Lower lobe of right lung (tissue), 2 donors: ENCODE data around the gene CORIN. TPM values are rescaled to one million over a fixed set of nuclear protein-coding genes. Genes with fewer than 3 reads are reported as not detected.

ENCODE experiments used
- ATAC-seq, 2 donors: fragments of 200-7000 bp; cut with Tn5 transposase; one replicate each; pipeline ENCODE4 v1.9.1; 2020 to 2022; ENCODE audit warnings: mild to moderate bottlenecking in 2 of 2, moderate library complexity in 2 of 2
- DNase-seq: peaks from one replicate; pipeline ENCODE4 v3.0.0-alpha.2; 2020
- H3K27ac ChIP-seq: fragments of 200-600 bp; one replicate; pipeline ENCODE4 v1.8.0; 2022
- H3K27me3 ChIP-seq: fragments of 200-600 bp; one replicate; pipeline ENCODE4 v1.8.0; 2022; ENCODE audit warnings: low read depth
- H3K36me3 ChIP-seq: fragments of 200-600 bp; one replicate; pipeline ENCODE4 v1.8.0; 2022; ENCODE audit warnings: mild to moderate bottlenecking
- H3K4me1 ChIP-seq: fragments of 200-600 bp; one replicate; pipeline ENCODE4 v1.8.0; 2022
- H3K4me3 ChIP-seq: fragments of 200-600 bp; one replicate; pipeline ENCODE4 v1.8.0; 2022; ENCODE audit warnings: mild to moderate bottlenecking
- H3K9me3 ChIP-seq: fragments of 200-600 bp; one replicate; pipeline ENCODE4 v1.8.0; 2022
- CTCF ChIP-seq: fragments of 200-600 bp; IDR thresholded peaks from one replicate; pipeline ENCODE4 v1.8.0; 2022; ENCODE audit warnings: antibody characterized with exemption, mild to moderate bottlenecking
- intact Hi-C: fragments of 100-400 bp; cut with DNase I; formaldehyde crosslinking; loops from one replicate; pipeline ENCODE4 v1.11.0; 2022
- total RNA-seq: library from RNA; stranded (reverse); fragmentation: NEBNext Ultra II Directional; extraction: Animal tissue kit (Norgen Biotek cat#: 25700); gene quantifications from one replicate; pipeline ENCODE4 v1.2.1, GENCODE V29; 2021
- donor health status: DM: no; HTN: yes; CAD: no; lungs with severe emphysema.

CORIN gene
- total RNA-seq, 1 donor from 2014 or later = 3.9 TPM

- no peak for ATAC-seq
- H3K4me3 ChIP-seq = no peak overlapping the region
- H3K4me1 ChIP-seq = no peaks in the 10 kb centered on the region
- no peaks in the 10 kb centered on the region for H3K36me3 ChIP-seq
- no peak for TF ChIP-seq CTCF
- no peak for DNase-seq
- no peak overlapping the region for H3K27ac ChIP-seq
- intact Hi-C loops = no loop called here
- H3K9me3 ChIP-seq = no peaks in the 10 kb centered on the region
- no peaks in the 10 kb centered on the region for H3K27me3 ChIP-seq
Measured at GRCh38 chr4:47631161-47631560, 206.7 kb downstream of the CORIN start.

- no peak for DNase-seq
- no peaks in the 10 kb centered on the region for H3K4me1 ChIP-seq
- no peaks in the 10 kb centered on the region for H3K27me3 ChIP-seq
- no peak overlapping the region for H3K4me3 ChIP-seq
- no peaks in the 10 kb centered on the region for H3K9me3 ChIP-seq
- ATAC-seq = no peak
- H3K36me3 ChIP-seq = no peaks in the 10 kb centered on the region
- H3K27ac ChIP-seq = no peak overlapping the region
- intact Hi-C loops = no loop called here
- no peak for TF ChIP-seq CTCF
Measured at GRCh38 chr4:47624031-47624441, 213.8 kb downstream of the CORIN start.

GRCh38 chr4:47621181-47621580 is 216.7 kb downstream of the CORIN start:
- Histone ChIP-seq H3K4me3 (no peak overlapping the region), H3K4me1 (no peaks in the 10 kb centered on the region), H3K36me3 (no peaks in the 10 kb centered on the region), H3K27me3 (no peaks in the 10 kb centered on the region), H3K27ac (no peak overlapping the region), H3K9me3 (no peaks in the 10 kb centered on the region)
- no peak for ATAC-seq
- intact Hi-C loops = no loop called here
- no peak for DNase-seq
- no peak for TF ChIP-seq CTCF

GRCh38 chr4:47619691-47620090 is 218.2 kb downstream of the CORIN start:
- Histone ChIP-seq H3K36me3 (no peaks in the 10 kb centered on the region), H3K27ac (no peak overlapping the region), H3K4me3 (no peak overlapping the region), H3K27me3 (no peaks in the 10 kb centered on the region), H3K4me1 (no peaks in the 10 kb centered on the region), H3K9me3 (no peaks in the 10 kb centered on the region)
- no peak for DNase-seq
- no peak for ATAC-seq
- intact Hi-C loops = no loop called here
- no peak for TF ChIP-seq CTCF

GRCh38 chr4:47617607-47618006 is 220.3 kb downstream of the CORIN start:
- DNase-seq (no peak), ATAC-seq (no peak)
- Histone ChIP-seq H3K36me3 (no peaks in the 10 kb centered on the region), H3K27me3 (no peaks in the 10 kb centered on the region), H3K27ac (no peak overlapping the region), H3K4me1 (no peaks in the 10 kb centered on the region), H3K4me3 (no peak overlapping the region), H3K9me3 (no peaks in the 10 kb centered on the region)
- TF ChIP-seq CTCF = no peak
- intact Hi-C loops = no loop called here

- H3K36me3 ChIP-seq = no peaks in the 10 kb centered on the region
- H3K4me1 ChIP-seq = no peaks in the 10 kb centered on the region
- no peaks in the 10 kb centered on the region for H3K27me3 ChIP-seq
- no peaks in the 10 kb centered on the region for H3K9me3 ChIP-seq
- H3K4me3 ChIP-seq = no peak overlapping the region
- intact Hi-C loops = no loop called here
- ATAC-seq (no peak), DNase-seq (no peak)
- no peak for TF ChIP-seq CTCF
- no peak overlapping the region for H3K27ac ChIP-seq
Measured at GRCh38 chr4:47615385-47615784, 222.5 kb downstream of the CORIN start.
